Panc1 (cell line): ENCODE measurements around the gene LHFPL2. TPM values are rescaled to one million over a fixed set of nuclear protein-coding genes. Genes with fewer than 3 reads are reported as not detected.

ENCODE experiments used
- ATAC-seq: fragments of 200-7000 bp; cut with Tn5 transposase; 2 replicates; pipeline ENCODE4 v1.9.1; 2020; ENCODE audit warnings: mild to moderate bottlenecking, moderate library complexity
- BruUV-seq: library from RNA; stranded (reverse); fragments of 400-500 nt; replicated peaks from 2 replicates; lab custom pipeline; 2021; lab: Mats Ljungman, UMichigan
- CTCF ChIA-PET: fragments of 300-600 bp; sonication (Branson Sonifier 250); formaldehyde crosslinking; loops from one replicate; lab custom pipeline; 2022; ENCODE audit warnings: antibody characterized with exemption; lab: Charles Lee
- POLR2A ChIA-PET: fragments of 300-600 bp; sonication (Branson Sonifier 250); formaldehyde crosslinking; loops from one replicate; lab custom pipeline; 2022; ENCODE audit warnings: antibody characterized with exemption; lab: Charles Lee
- DNase-seq: peaks from one replicate; pipeline ENCODE4 v3.0.0-alpha.2; 2010; ENCODE audit warnings: low read depth, low spot score
- H3K27ac ChIP-seq: 2 replicates; pipeline ENCODE4 v1.5.1; 2011; ENCODE audit warnings: mild to moderate bottlenecking, low read length, inconsistent platforms
- H3K27me3 ChIP-seq: fragments of 200-500 bp; sonication (Bioruptor generic); 2 replicates; pipeline ENCODE4 v1.6.0; 2014; ENCODE audit warnings: low read length, inconsistent platforms; ENCODE audit not compliant: control insufficient read depth, insufficient read depth
- H3K36me3 ChIP-seq: fragments of 200-500 bp; sonication (Bioruptor generic); 2 replicates; pipeline ENCODE4 v1.5.1; 2014; ENCODE audit warnings: inconsistent platforms, mild to moderate bottlenecking, low read length, moderate library complexity; ENCODE audit not compliant: control insufficient read depth, insufficient read depth
- H3K4me1 ChIP-seq: 2 replicates; pipeline ENCODE4 v1.5.1; 2011; ENCODE audit warnings: inconsistent platforms, mild to moderate bottlenecking, low read length, moderate library complexity; ENCODE audit not compliant: control insufficient read depth, insufficient read depth
- H3K4me3 ChIP-seq, 2 experiments: 2 replicates each; pipeline ENCODE4 v1.5.1; 2011 to 2012; ENCODE audit warnings: low read depth in 2 of 2, low read length in 2 of 2, mild to moderate bottlenecking in 2 of 2, inconsistent platforms in 1 of 2, moderate library complexity in 1 of 2
- H3K9me3 ChIP-seq: fragments of 200-500 bp; sonication (Bioruptor generic); 2 replicates; pipeline ENCODE4 v1.5.1; 2014; ENCODE audit warnings: low read depth, mild to moderate bottlenecking, inconsistent platforms, low read length, moderate library complexity; ENCODE audit not compliant: control insufficient read depth, insufficient read depth
- POLR2AphosphoS5 ChIP-seq: IDR thresholded peaks from 2 replicates; pipeline ENCODE4 v1.6.1; 2012; ENCODE audit warnings: mild to moderate bottlenecking, low read depth, low read length, moderate library complexity
- SIN3A ChIP-seq: IDR thresholded peaks from 2 replicates; pipeline ENCODE4 v1.6.1; 2012; ENCODE audit warnings: low read depth, mild to moderate bottlenecking, low read length, moderate library complexity, borderline replicate concordance; ENCODE audit not compliant: insufficient read depth
- TCF7L2 ChIP-seq: IDR thresholded peaks from 2 replicates; pipeline ENCODE4 v1.6.1; 2011; ENCODE audit warnings: mild to moderate bottlenecking, low read depth, low read length, inconsistent platforms
- in situ Hi-C: cut with HindIII; loops from 2 replicates; pipeline ENCODE4 v1.10.0; 2016; ENCODE audit warnings: low sequenced_read_pairs, low pct_unique_long_range_greater_than_20kb
- intact Hi-C: fragments of 100-400 bp; cut with micrococcal nuclease; formaldehyde crosslinking; loops from one replicate; pipeline ENCODE4 v1.10.0; 2022; ENCODE audit not compliant: unreplicated experiment
- total RNA-seq: library from RNA; stranded (reverse); gene quantifications from one replicate; pipeline ENCODE4 v1.2.1, GENCODE V29; 2021; ENCODE audit not compliant: unreplicated experiment
- TF ChIP-seq, protein P1 (sequence below), 2 experiments: IDR thresholded peaks; 2 replicates each; pipeline ENCODE4 v1.6.1; 2011 to 2012; ENCODE audit warnings: low read depth in 2 of 2, control low read depth in 1 of 2, low read length in 1 of 2, mild to moderate bottlenecking in 1 of 2, moderate library complexity in 1 of 2; ENCODE audit not compliant: insufficient read depth in 1 of 2
- TF ChIP-seq, protein P2 (sequence below): fragments of 450-650 bp; IDR thresholded peaks from 2 replicates; pipeline ENCODE4 v1.5.1; 2017; ENCODE audit warnings: mild to moderate bottlenecking

Gene LHFPL2
- total RNA-seq, 1 experiment from 2014 or later: 25.8 TPM

- BruUV-seq: no TSS peak
- intact Hi-C loops: no loop called here
- DNase-seq (no peak), ATAC-seq (no peak)
- Histone ChIP-seq H3K4me3 (no peak overlapping the region), H3K36me3 (no peaks in the 10 kb centered on the region), H3K9me3 (no peaks in the 10 kb centered on the region), H3K4me1 (peaks cover 4% of the 10 kb centered on the region; the same call in 1 of the 2 replicates), H3K27me3 (no peaks in the 10 kb centered on the region), H3K27ac (no peak overlapping the region)
- POLR2A ChIA-PET: no interaction called here
- CTCF ChIA-PET: no interaction called here
- in situ Hi-C loops: no loop called here
- TF ChIP-seq, protein P1, sequence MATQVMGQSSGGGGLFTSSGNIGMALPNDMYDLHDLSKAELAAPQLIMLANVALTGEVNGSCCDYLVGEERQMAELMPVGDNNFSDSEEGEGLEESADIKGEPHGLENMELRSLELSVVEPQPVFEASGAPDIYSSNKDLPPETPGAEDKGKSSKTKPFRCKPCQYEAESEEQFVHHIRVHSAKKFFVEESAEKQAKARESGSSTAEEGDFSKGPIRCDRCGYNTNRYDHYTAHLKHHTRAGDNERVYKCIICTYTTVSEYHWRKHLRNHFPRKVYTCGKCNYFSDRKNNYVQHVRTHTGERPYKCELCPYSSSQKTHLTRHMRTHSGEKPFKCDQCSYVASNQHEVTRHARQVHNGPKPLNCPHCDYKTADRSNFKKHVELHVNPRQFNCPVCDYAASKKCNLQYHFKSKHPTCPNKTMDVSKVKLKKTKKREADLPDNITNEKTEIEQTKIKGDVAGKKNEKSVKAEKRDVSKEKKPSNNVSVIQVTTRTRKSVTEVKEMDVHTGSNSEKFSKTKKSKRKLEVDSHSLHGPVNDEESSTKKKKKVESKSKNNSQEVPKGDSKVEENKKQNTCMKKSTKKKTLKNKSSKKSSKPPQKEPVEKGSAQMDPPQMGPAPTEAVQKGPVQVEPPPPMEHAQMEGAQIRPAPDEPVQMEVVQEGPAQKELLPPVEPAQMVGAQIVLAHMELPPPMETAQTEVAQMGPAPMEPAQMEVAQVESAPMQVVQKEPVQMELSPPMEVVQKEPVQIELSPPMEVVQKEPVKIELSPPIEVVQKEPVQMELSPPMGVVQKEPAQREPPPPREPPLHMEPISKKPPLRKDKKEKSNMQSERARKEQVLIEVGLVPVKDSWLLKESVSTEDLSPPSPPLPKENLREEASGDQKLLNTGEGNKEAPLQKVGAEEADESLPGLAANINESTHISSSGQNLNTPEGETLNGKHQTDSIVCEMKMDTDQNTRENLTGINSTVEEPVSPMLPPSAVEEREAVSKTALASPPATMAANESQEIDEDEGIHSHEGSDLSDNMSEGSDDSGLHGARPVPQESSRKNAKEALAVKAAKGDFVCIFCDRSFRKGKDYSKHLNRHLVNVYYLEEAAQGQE (IDR thresholded peaks at IDR 0.05; ENCODE audit: insufficient read depth in 1 of 2, low read depth in 2 of 2, low read length in 1 of 2): no peak
- no peak for TF ChIP-seq TCF7L2
- no peak for TF ChIP-seq SIN3A
- TF ChIP-seq, protein P2, sequence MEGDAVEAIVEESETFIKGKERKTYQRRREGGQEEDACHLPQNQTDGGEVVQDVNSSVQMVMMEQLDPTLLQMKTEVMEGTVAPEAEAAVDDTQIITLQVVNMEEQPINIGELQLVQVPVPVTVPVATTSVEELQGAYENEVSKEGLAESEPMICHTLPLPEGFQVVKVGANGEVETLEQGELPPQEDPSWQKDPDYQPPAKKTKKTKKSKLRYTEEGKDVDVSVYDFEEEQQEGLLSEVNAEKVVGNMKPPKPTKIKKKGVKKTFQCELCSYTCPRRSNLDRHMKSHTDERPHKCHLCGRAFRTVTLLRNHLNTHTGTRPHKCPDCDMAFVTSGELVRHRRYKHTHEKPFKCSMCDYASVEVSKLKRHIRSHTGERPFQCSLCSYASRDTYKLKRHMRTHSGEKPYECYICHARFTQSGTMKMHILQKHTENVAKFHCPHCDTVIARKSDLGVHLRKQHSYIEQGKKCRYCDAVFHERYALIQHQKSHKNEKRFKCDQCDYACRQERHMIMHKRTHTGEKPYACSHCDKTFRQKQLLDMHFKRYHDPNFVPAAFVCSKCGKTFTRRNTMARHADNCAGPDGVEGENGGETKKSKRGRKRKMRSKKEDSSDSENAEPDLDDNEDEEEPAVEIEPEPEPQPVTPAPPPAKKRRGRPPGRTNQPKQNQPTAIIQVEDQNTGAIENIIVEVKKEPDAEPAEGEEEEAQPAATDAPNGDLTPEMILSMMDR: no peak
- no peak for TF ChIP-seq POLR2AphosphoS5
Measured at GRCh38 chr5:78604689-78605285, 43.8 kb downstream of the LHFPL2 start.

GRCh38 chr5:78603636-78604175 lies 44.9 kb downstream of the LHFPL2 start:
- ATAC-seq (no peak), DNase-seq (no peak)
- intact Hi-C loops: no loop called here
- Histone ChIP-seq H3K4me3 (no peak overlapping the region), H3K27me3 (no peaks in the 10 kb centered on the region), H3K36me3 (no peaks in the 10 kb centered on the region), H3K27ac (no peak overlapping the region), H3K4me1 (peaks cover 4% of the 10 kb centered on the region; the same call in 1 of the 2 replicates), H3K9me3 (no peaks in the 10 kb centered on the region)
- in situ Hi-C loops: no loop called here
- CTCF ChIA-PET: no interaction called here
- BruUV-seq: no TSS peak
- no peak for TF ChIP-seq TCF7L2
- POLR2A ChIA-PET: no interaction called here

- no peak overlapping the region for H3K27ac ChIP-seq
- H3K27me3 ChIP-seq: no peaks in the 10 kb centered on the region
- DNase-seq: no peak
- ChIA-PET CTCF (interaction anchor here (0.7 kb wide), 1 partner anchor 143 kb away, joined by 3 read pairs; no protein-coding TSS in a partner anchor), POLR2A (no interaction called here)
- H3K36me3 ChIP-seq: no peaks in the 10 kb centered on the region
- no peak overlapping the region for H3K4me3 ChIP-seq
- no peaks in the 10 kb centered on the region for H3K9me3 ChIP-seq
- no peak for TF ChIP-seq SIN3A
- TF ChIP-seq TCF7L2: no peak
- TF ChIP-seq, protein P2: no peak
- no peak for TF ChIP-seq POLR2AphosphoS5
- TF ChIP-seq, protein P1 (IDR thresholded peaks at IDR 0.05; ENCODE audit: insufficient read depth in 1 of 2, low read depth in 2 of 2, low read length in 1 of 2): no peak
- peaks cover 6% of the 10 kb centered on the region; the same call in 1 of the 2 replicates for H3K4me1 ChIP-seq
- no TSS peak for BruUV-seq
- intact Hi-C loops: no loop called here
- ATAC-seq: no peak
- in situ Hi-C loops: no loop called here
Measured at GRCh38 chr5:78602400-78602799, 46.2 kb downstream of the LHFPL2 start.
